ENCODE results near the gene LRRC7.

The LRRC7 gene

DNA sequence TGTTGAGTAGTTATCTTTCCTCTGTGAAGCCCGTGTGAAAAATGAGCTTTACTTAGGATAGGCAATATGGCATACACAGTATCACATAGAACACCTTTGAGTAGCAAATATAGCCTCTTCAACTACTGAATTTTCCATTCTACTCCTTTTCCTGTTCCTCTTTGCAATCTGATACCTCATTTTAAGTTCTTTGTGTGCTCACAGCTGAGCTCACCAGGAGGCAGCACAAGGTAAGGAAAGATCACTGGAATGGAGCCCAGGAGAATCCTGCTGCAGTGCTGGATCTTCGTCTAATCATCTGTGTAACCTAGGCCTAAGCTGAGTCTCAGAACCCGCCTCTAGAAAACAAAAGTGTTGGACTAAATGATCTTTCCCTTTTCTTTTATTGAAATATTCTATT lies 466.7 kb downstream of the LRRC7 start:
- Mint-ChIP-seq H3K27ac (no peak overlapping the region), H3K4me3 (no peak overlapping the region), H3K9me3 (no peaks in the 10 kb centered on the region), H3K36me3 (ENCODE audit: low read depth) (no peaks in the 10 kb centered on the region), H3K27me3 (ENCODE audit: low read depth) (no peaks in the 10 kb centered on the region), H3K4me1 (no peaks in the 10 kb centered on the region)
- TF ChIP-seq, protein P1, sequence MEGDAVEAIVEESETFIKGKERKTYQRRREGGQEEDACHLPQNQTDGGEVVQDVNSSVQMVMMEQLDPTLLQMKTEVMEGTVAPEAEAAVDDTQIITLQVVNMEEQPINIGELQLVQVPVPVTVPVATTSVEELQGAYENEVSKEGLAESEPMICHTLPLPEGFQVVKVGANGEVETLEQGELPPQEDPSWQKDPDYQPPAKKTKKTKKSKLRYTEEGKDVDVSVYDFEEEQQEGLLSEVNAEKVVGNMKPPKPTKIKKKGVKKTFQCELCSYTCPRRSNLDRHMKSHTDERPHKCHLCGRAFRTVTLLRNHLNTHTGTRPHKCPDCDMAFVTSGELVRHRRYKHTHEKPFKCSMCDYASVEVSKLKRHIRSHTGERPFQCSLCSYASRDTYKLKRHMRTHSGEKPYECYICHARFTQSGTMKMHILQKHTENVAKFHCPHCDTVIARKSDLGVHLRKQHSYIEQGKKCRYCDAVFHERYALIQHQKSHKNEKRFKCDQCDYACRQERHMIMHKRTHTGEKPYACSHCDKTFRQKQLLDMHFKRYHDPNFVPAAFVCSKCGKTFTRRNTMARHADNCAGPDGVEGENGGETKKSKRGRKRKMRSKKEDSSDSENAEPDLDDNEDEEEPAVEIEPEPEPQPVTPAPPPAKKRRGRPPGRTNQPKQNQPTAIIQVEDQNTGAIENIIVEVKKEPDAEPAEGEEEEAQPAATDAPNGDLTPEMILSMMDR (IDR thresholded peaks at IDR 0.05; ENCODE audit: unreplicated experiment in 3 of 3), result peak in 2 of 3 experiments; percentile 21 to 26

DNA sequence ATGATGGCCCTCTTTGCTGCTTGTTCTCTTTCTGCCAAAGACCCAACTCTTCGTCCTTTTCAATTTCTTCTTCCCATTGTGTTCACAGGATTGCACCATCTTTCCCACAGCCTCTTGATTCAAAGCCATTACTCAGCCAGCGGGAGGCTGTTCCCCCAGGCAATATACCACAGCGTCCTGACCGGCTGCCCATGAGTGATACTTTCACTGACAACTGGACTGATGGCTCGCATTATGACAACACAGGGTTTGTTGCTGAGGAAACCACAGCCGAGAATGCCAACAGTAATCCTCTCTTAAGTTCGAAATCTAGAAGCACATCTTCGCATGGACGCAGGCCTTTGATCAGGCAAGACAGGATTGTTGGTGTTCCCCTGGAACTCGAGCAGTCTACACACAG lies 470.3 kb downstream of the LRRC7 start:
- Mint-ChIP-seq H3K27ac (no peak overlapping the region), H3K4me1 (peaks cover 10% of the 10 kb centered on the region), H3K4me3 (no peak overlapping the region), H3K27me3 (ENCODE audit: low read depth) (no peaks in the 10 kb centered on the region), H3K36me3 (ENCODE audit: low read depth) (no peaks in the 10 kb centered on the region), H3K9me3 (no peaks in the 10 kb centered on the region)
- TF ChIP-seq, protein P1 (IDR thresholded peaks at IDR 0.05; ENCODE audit: unreplicated experiment in 3 of 3), result no peak

DNA sequence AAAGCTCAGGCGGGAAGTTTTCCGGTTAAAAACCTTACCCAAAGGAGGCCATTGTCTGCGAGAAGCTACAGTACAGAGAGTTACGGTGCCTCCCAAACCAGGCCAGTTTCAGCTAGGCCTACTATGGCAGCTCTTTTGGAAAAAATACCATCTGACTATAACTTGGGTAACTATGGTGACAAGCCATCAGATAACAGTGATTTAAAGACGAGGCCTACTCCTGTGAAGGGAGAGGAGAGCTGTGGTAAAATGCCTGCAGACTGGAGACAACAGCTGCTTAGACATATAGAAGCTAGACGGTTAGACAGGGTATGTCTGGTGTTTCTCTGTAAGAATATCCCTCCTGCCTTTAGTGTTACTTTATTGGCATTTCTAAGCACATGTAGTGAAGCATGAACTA lies 471.8 kb downstream of the LRRC7 start:
- Mint-ChIP-seq H3K4me1 (peaks cover 18% of the 10 kb centered on the region), H3K36me3 (ENCODE audit: low read depth) (no peaks in the 10 kb centered on the region), H3K27me3 (ENCODE audit: low read depth) (no peaks in the 10 kb centered on the region), H3K27ac (no peak overlapping the region), H3K4me3 (no peak overlapping the region), H3K9me3 (no peaks in the 10 kb centered on the region)
- TF ChIP-seq, protein P1 (IDR thresholded peaks at IDR 0.05; ENCODE audit: unreplicated experiment in 3 of 3), result no peak

DNA sequence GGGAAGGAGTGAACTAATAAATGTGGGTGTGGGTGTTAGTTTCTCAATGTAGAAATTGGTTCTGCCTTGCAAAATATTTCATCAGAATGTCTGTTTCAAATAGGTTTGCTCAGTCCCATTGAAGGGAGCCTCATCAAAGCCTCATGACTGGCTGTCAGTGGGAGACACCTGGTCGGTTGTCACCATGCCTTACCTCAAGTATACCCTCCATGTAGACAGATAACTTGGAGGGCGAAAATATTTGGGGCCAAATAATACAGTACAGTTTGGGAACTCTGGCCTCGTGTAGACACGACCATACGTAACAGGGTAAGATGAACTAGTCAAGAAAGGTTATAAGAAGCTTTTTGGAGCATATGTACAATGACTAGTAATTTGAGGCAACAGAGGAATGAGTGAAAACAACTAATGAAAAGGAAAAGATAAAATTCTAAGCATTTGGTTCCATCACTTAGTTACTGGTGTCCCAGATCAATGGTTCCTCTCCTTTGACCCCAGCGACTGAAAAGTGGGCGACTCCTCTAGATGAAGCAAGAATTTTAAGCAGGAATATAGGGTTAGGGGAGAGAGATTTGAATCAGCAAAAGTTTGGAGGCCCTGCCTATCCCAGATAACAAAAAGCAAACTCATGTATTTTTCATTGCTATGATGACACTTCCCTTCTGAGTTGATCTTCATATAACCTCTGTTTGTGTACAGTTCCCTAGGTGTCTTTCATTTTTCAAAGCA lies 473.8 kb downstream of the LRRC7 start:
- Mint-ChIP-seq H3K27me3 (ENCODE audit: low read depth) (no peaks in the 10 kb centered on the region), H3K27ac (no peak overlapping the region), H3K4me3 (no peak overlapping the region), H3K9me3 (no peaks in the 10 kb centered on the region), H3K36me3 (ENCODE audit: low read depth) (no peaks in the 10 kb centered on the region), H3K4me1 (peaks cover 18% of the 10 kb centered on the region)
- TF ChIP-seq, protein P1 (IDR thresholded peaks at IDR 0.05; ENCODE audit: unreplicated experiment in 3 of 3), result no peak

DNA sequence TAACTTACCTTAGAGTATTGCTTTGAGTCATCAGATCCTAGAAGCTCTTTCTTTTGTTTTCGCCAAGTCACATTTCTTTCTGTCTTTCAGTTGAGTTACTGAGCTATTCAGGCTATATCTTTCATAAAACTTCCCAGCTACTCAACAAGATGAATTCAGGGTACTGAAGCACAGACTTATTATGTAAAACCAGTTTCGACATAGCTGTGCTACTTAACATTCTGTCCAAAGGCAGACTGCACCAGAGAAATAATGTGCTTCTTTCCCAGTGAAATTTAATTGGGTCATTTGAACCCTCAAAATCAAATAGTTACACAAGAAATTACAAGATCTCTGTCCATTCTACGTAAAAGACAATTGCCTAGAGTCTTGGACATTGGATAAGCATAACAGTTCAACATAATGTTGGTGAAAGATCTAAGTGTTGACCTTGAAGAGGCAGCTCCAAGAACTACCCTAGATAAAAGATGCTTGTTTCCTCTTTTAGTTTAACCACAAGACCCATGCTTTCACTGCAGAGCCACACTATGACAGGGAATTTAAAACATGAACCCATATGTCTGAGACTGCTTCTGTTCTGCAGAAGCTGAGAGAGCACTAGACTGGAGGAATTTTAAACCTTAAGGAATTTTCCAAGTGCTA lies 474.5 kb downstream of the LRRC7 start:
- H3K4me1 Mint-ChIP-seq, result peaks cover 18% of the 10 kb centered on the region
- TF ChIP-seq, protein P1 (IDR thresholded peaks at IDR 0.05; ENCODE audit: unreplicated experiment in 3 of 3), result no peak
- H3K9me3 Mint-ChIP-seq, result no peaks in the 10 kb centered on the region
- no peaks in the 10 kb centered on the region for H3K27me3 Mint-ChIP-seq (ENCODE audit: low read depth)
- H3K4me3 Mint-ChIP-seq, result no peak overlapping the region
- no peaks in the 10 kb centered on the region for H3K36me3 Mint-ChIP-seq (ENCODE audit: low read depth)
- H3K27ac Mint-ChIP-seq, result no peak overlapping the region

DNA sequence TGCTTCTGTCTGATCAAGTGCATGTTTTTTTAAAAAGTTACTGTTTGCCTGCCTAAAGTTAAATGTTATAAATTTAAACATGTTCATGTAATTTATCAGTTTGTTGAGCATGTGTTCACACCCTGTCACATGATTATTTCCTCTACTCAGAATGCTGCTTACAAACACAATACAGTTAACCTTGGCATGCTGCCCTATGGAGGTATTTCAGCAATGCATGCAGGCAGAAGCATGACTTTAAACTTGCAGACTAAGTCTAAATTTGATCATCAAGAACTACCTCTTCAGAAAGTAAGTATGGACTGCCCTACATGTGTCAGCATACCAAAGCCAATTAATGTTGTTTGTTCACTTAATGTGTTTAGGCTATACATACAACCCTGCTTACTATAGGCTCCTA lies 476.1 kb downstream of the LRRC7 start:
- Mint-ChIP-seq H3K27me3 (ENCODE audit: low read depth) (no peaks in the 10 kb centered on the region), H3K9me3 (no peaks in the 10 kb centered on the region), H3K27ac (no peak overlapping the region), H3K4me3 (no peak overlapping the region), H3K36me3 (ENCODE audit: low read depth) (no peaks in the 10 kb centered on the region), H3K4me1 (peaks cover 18% of the 10 kb centered on the region)
- TF ChIP-seq, protein P1 (IDR thresholded peaks at IDR 0.05; ENCODE audit: unreplicated experiment in 3 of 3), result no peak
